ENCODE data around the gene ZNF44.
"Not testable (repeated sequence)": the region's sequence is repeated elsewhere in the genome, so short reads cannot be mapped to it uniquely, and the experiment has no call there.

ZNF44 gene

GRCh38 chr19:12294249-12295158 lies at the start of gene ZNF44:
ZNF44 (minus strand) TSS chr19:12294883; CDS start chr19:12294694, 189 bp downstream.
- DNase-seq, result peak; percentile 74
- in situ Hi-C loops (cut with HindIII; ENCODE audit: low pct_ligation_motif_present, low pct_unique_long_range_greater_than_20kb, low sequenced_read_pairs), result no loop called here

- DNase-seq, result no peak
- in situ Hi-C loops (cut with HindIII; ENCODE audit: low pct_ligation_motif_present, low pct_unique_long_range_greater_than_20kb, low sequenced_read_pairs), result no loop called here
These were observed 38.8 kb upstream of the ZNF44 start, which contains the start of gene ZNF563 for GRCh38 chr19:12333162-12334159. ZNF563 (minus strand) TSS chr19:12333633; CDS start chr19:12333482, 151 bp downstream.

- no peak for DNase-seq
- in situ Hi-C loops (cut with HindIII; ENCODE audit: low pct_ligation_motif_present, low pct_unique_long_range_greater_than_20kb, low sequenced_read_pairs), result no loop called here
These were observed 36.7 kb upstream of the ZNF44 start for GRCh38 chr19:12331211-12331941.

- in situ Hi-C loops (cut with HindIII; ENCODE audit: low pct_ligation_motif_present, low pct_unique_long_range_greater_than_20kb, low sequenced_read_pairs), result no loop called here
- no peak for DNase-seq
These were observed 35.7 kb upstream of the ZNF44 start for GRCh38 chr19:12330340-12330739.

- DNase-seq, result no peak
- in situ Hi-C loops (cut with HindIII; ENCODE audit: low pct_ligation_motif_present, low pct_unique_long_range_greater_than_20kb, low sequenced_read_pairs), result no loop called here
These were observed 31.0 kb upstream of the ZNF44 start for GRCh38 chr19:12325690-12326089.

GRCh38 chr19:12318782-12319413 lies 24.2 kb upstream of the ZNF44 start:
- in situ Hi-C loops (cut with HindIII; ENCODE audit: low pct_ligation_motif_present, low pct_unique_long_range_greater_than_20kb, low sequenced_read_pairs), result no loop called here

GRCh38 chr19:12314553-12314952 lies 19.9 kb upstream of the ZNF44 start:
- DNase-seq, result no peak
- in situ Hi-C loops (cut with HindIII; ENCODE audit: low pct_ligation_motif_present, low pct_unique_long_range_greater_than_20kb, low sequenced_read_pairs), result no loop called here

More at GRCh38 chr19:12318782-12319413, 24.2 kb upstream of the ZNF44 start:
- DNase-seq, result no peak

GRCh38 chr19:12308891-12309290 lies 14.2 kb upstream of the ZNF44 start:
- in situ Hi-C loops (cut with HindIII; ENCODE audit: low pct_ligation_motif_present, low pct_unique_long_range_greater_than_20kb, low sequenced_read_pairs); DNase-seq: not testable (repeated sequence)

GRCh38 chr19:12295191-12295590 lies 508 bp upstream of the ZNF44 start:
- DNase-seq, result no peak
- in situ Hi-C loops (cut with HindIII; ENCODE audit: low pct_ligation_motif_present, low pct_unique_long_range_greater_than_20kb, low sequenced_read_pairs), result no loop called here

- in situ Hi-C loops (cut with HindIII; ENCODE audit: low pct_ligation_motif_present, low pct_unique_long_range_greater_than_20kb, low sequenced_read_pairs), result no loop called here
- DNase-seq, result peak; percentile 74
These were observed 870 bp downstream of the ZNF44 start for GRCh38 chr19:12293777-12294248.

GRCh38 chr19:12289790-12290065 lies 5.0 kb downstream of the ZNF44 start:
- in situ Hi-C loops (cut with HindIII; ENCODE audit: low pct_ligation_motif_present, low pct_unique_long_range_greater_than_20kb, low sequenced_read_pairs), result no loop called here
- no peak for DNase-seq

- DNase-seq, result no peak
- in situ Hi-C loops (cut with HindIII; ENCODE audit: low pct_ligation_motif_present, low pct_unique_long_range_greater_than_20kb, low sequenced_read_pairs), result no loop called here
These were observed 6.7 kb downstream of the ZNF44 start for GRCh38 chr19:12287958-12288500.

- in situ Hi-C loops (cut with HindIII; ENCODE audit: low pct_ligation_motif_present, low pct_unique_long_range_greater_than_20kb, low sequenced_read_pairs), result no loop called here
- no peak for DNase-seq
These were observed 10.1 kb downstream of the ZNF44 start for GRCh38 chr19:12284631-12285030.

GRCh38 chr19:12284226-12284625 lies 10.5 kb downstream of the ZNF44 start:
- DNase-seq, result no peak
- in situ Hi-C loops (cut with HindIII; ENCODE audit: low pct_ligation_motif_present, low pct_unique_long_range_greater_than_20kb, low sequenced_read_pairs), result no loop called here

GRCh38 chr19:12278713-12279112 lies 16.0 kb downstream of the ZNF44 start:
- in situ Hi-C loops (cut with HindIII; ENCODE audit: low pct_ligation_motif_present, low pct_unique_long_range_greater_than_20kb, low sequenced_read_pairs), result no loop called here
- no peak for DNase-seq

- in situ Hi-C loops (cut with HindIII; ENCODE audit: low pct_ligation_motif_present, low pct_unique_long_range_greater_than_20kb, low sequenced_read_pairs), result no loop called here
These were observed 21.4 kb downstream of the ZNF44 start for GRCh38 chr19:12272980-12273901.

GRCh38 chr19:12272386-12272785 lies 22.3 kb downstream of the ZNF44 start:
- in situ Hi-C loops (cut with HindIII; ENCODE audit: low pct_ligation_motif_present, low pct_unique_long_range_greater_than_20kb, low sequenced_read_pairs), result no loop called here
- DNase-seq, result no peak

More at GRCh38 chr19:12272980-12273901, 21.4 kb downstream of the ZNF44 start:
- no peak for DNase-seq

Data from ACHN (cell line).